Liver (tissue), 9 donors: Measurements from ENCODE around the gene TAAR5. TPM values are rescaled to one million over a fixed set of nuclear protein-coding genes. Genes with fewer than 3 reads are reported as not detected.

ENCODE experiments used
- DNase-seq: peaks from one replicate; pipeline ENCODE4 v3.0.0-alpha.2; 2017; ENCODE audit warnings: low spot score
- H3K27ac ChIP-seq, 2 donors: one replicate each; pipeline ENCODE4 v1.7.0; 2013; ENCODE audit warnings: inconsistent platforms in 2 of 2, low read length in 2 of 2, control low read depth in 1 of 2, low read depth in 1 of 2, mild to moderate bottlenecking in 1 of 2
- H3K27me3 ChIP-seq, 4 donors: one replicate each; pipeline versions ENCODE4 v1.6.1 to v1.7.0; 2013; ENCODE audit warnings: low read length in 3 of 4, inconsistent platforms in 1 of 4, mild to moderate bottlenecking in 1 of 4, moderate library complexity in 1 of 4; ENCODE audit not compliant: control insufficient read depth in 4 of 4, insufficient read depth in 4 of 4
- H3K36me3 ChIP-seq, 4 donors: one replicate each; pipeline versions ENCODE4 v1.6.1 to v1.7.0; 2013; ENCODE audit warnings: low read length in 3 of 4, mild to moderate bottlenecking in 3 of 4, low read depth in 1 of 4, moderate library complexity in 1 of 4; ENCODE audit not compliant: control insufficient read depth in 4 of 4, insufficient read depth in 3 of 4
- H3K4me1 ChIP-seq, 4 donors: one replicate each; pipeline versions ENCODE4 v1.6.1 to v1.7.0; 2013; ENCODE audit warnings: low read length in 3 of 4, mild to moderate bottlenecking in 3 of 4, moderate library complexity in 1 of 4; ENCODE audit not compliant: control insufficient read depth in 4 of 4, insufficient read depth in 4 of 4
- H3K4me3 ChIP-seq, 3 donors: one replicate each; pipeline versions ENCODE4 v1.6.1 to v1.7.0; 2013; ENCODE audit warnings: low read length in 3 of 3, control low read depth in 1 of 3, low read depth in 1 of 3, mild to moderate bottlenecking in 1 of 3
- H3K9ac ChIP-seq, 2 donors: one replicate each; pipeline ENCODE4 v1.7.0; 2013; ENCODE audit warnings: low read length in 2 of 2, mild to moderate bottlenecking in 2 of 2, moderate library complexity in 2 of 2, control low read depth in 1 of 2, low read depth in 1 of 2
- H3K9me3 ChIP-seq, 4 donors: one replicate each; pipeline versions ENCODE4 v1.6.1 to v1.7.0; 2013; ENCODE audit warnings: low read length in 3 of 4; ENCODE audit not compliant: control insufficient read depth in 4 of 4
- ATF3 ChIP-seq: IDR thresholded peaks from 2 replicates; pipeline ENCODE4 v1.6.1; 2016; ENCODE audit warnings: antibody characterized with exemption
- CTCF ChIP-seq: fragments of 150-350 bp; IDR thresholded peaks from 2 replicates; pipeline ENCODE4 v1.5.1; 2017; ENCODE audit warnings: improper control_type of control experiment, low read depth, low read length; ENCODE audit not compliant: missing input control
- EGR1 ChIP-seq, 2 donors: IDR thresholded peaks; 2 replicates each; pipeline ENCODE4 v1.6.1; 2016 to 2018; ENCODE audit warnings: antibody characterized with exemption in 2 of 2, low read depth in 2 of 2
- FOXA1 ChIP-seq: IDR thresholded peaks from 2 replicates; pipeline ENCODE4 v1.6.1; 2016; ENCODE audit warnings: antibody characterized with exemption
- FOXA2 ChIP-seq: IDR thresholded peaks from 2 replicates; pipeline ENCODE4 v1.6.1; 2016; ENCODE audit warnings: antibody characterized with exemption
- GABPA ChIP-seq, 2 donors: IDR thresholded peaks in 1 of 2; conservative IDR thresholded peaks in 1 of 2; 2 replicates each; pipeline ENCODE4 v1.6.1; 2016; ENCODE audit warnings: antibody characterized with exemption in 2 of 2, mild to moderate bottlenecking in 1 of 2, moderate library complexity in 1 of 2
- HNF4A ChIP-seq, 2 donors: conservative IDR thresholded peaks; 2 replicates each; pipeline ENCODE4 v1.6.1; 2016; ENCODE audit warnings: antibody characterized with exemption in 2 of 2, mild to moderate bottlenecking in 2 of 2
- HNF4G ChIP-seq: IDR thresholded peaks from 2 replicates; pipeline ENCODE4 v1.6.1; 2016; ENCODE audit warnings: antibody characterized with exemption
- JUND ChIP-seq, 2 donors: IDR thresholded peaks; 2 replicates each; pipeline ENCODE4 v1.6.1; 2016; ENCODE audit warnings: antibody characterized with exemption in 2 of 2
- MAX ChIP-seq: IDR thresholded peaks from 2 replicates; pipeline ENCODE4 v1.6.1; 2016; ENCODE audit warnings: antibody characterized with exemption
- NR2F2 ChIP-seq: IDR thresholded peaks from 2 replicates; pipeline ENCODE4 v1.6.1; 2016; ENCODE audit warnings: antibody characterized with exemption
- RAD21 ChIP-seq, 2 donors: IDR thresholded peaks; 2 replicates each; pipeline ENCODE4 v1.6.1; 2016; ENCODE audit warnings: antibody characterized with exemption in 2 of 2, mild to moderate bottlenecking in 2 of 2
- REST ChIP-seq: IDR thresholded peaks from 2 replicates; pipeline ENCODE4 v1.6.1; 2016; ENCODE audit warnings: antibody characterized with exemption, mild to moderate bottlenecking
- RXRA ChIP-seq, 2 donors: IDR thresholded peaks; 2 replicates each; pipeline ENCODE4 v1.6.1; 2017 to 2018; ENCODE audit warnings: antibody characterized with exemption in 2 of 2, mild to moderate bottlenecking in 1 of 2
- SP1 ChIP-seq: IDR thresholded peaks from 2 replicates; pipeline ENCODE4 v1.6.1; 2018; ENCODE audit warnings: antibody characterized with exemption, mild to moderate bottlenecking
- WGBS: extraction: QIAGEN DNeasy Blood & Tissue Kit; methylation state at CpG from one replicate; pipeline ENCODE4 v1.1.7; 2013; 5-methylcytosine and 5-hydroxymethylcytosine counted together
- polyA plus RNA-seq, 2 donors: library from polyadenylated mRNA; stranded (reverse) in 1 of 2; unstranded in 1 of 2; fragments of 200-250 nt in 1 of 2; fragments of >200 nt in 1 of 2; fragmentation: Nextera tagmentation in 1 of 2; extraction: Ambion mirVana in 1 of 2; gene quantifications; one replicate each; pipeline versions ENCODE4 v1.2.1 to v1.2.3, GENCODE V29; 2013 to 2015
- total RNA-seq, 2 donors: library from RNA; depleted of rRNA; stranded (reverse); fragments of >200 nt; gene quantifications; one replicate each; pipeline ENCODE4 v1.2.3, GENCODE V29; 2014
- donor health status: healthy.
- donor health status: healthy.
- donor health status: healthy.
- donor health status: healthy.
- donor health status: healthy.

TAAR5 gene
- total and polyA plus RNA-seq, 4 donors = not detected

- no peaks in the 10 kb centered on the region for H3K9me3 ChIP-seq
- no peaks in the 10 kb centered on the region for H3K4me1 ChIP-seq
- H3K36me3 ChIP-seq = no peaks in the 10 kb centered on the region
- no peak overlapping the region for H3K27ac ChIP-seq
- no peak overlapping the region for H3K9ac ChIP-seq
- DNase-seq = no peak
- TF ChIP-seq CTCF (no peak), GABPA (IDR thresholded peaks at IDR 0.05 in 1 of 2, conservative IDR thresholded peaks at IDR 0.05 in 1 of 2) (no peak), REST (no peak), FOXA1 (no peak), NR2F2 (no peak), HNF4A (conservative IDR thresholded peaks at IDR 0.05) (no peak), RAD21 (IDR thresholded peaks at IDR 0.05) (no peak), RXRA (IDR thresholded peaks at IDR 0.05) (no peak), HNF4G (no peak), SP1 (no peak), JUND (IDR thresholded peaks at IDR 0.05) (no peak), MAX (no peak)
- no peak overlapping the region for H3K4me3 ChIP-seq
- 59% methylated on average over 4 of the region's 4 CpGs for WGBS
- H3K27me3 ChIP-seq = peaks cover 0 to 5% (median 0%) of the 10 kb centered on the region in 4 donors
Measured at GRCh38 chr6:132569170-132569569, 20.4 kb downstream of the TAAR5 start.

- no peak for DNase-seq
- TF ChIP-seq FOXA2 (no peak), ATF3 (no peak)
- WGBS = 63% methylated on average over 6 of the region's 6 CpGs
- no peaks in the 10 kb centered on the region for H3K9me3 ChIP-seq
- H3K36me3 ChIP-seq = no peaks in the 10 kb centered on the region
- no peak overlapping the region for H3K27ac ChIP-seq
- no peak overlapping the region for H3K9ac ChIP-seq
- peaks cover 0 to 5% (median 0%) of the 10 kb centered on the region in 4 donors for H3K27me3 ChIP-seq
- H3K4me3 ChIP-seq = no peak overlapping the region
- H3K4me1 ChIP-seq = no peaks in the 10 kb centered on the region
Measured at GRCh38 chr6:132568611-132569010, 20.9 kb downstream of the TAAR5 start.

GRCh38 chr6:132567566-132567965, 22.0 kb downstream of the TAAR5 start:
- no peak overlapping the region for H3K9ac ChIP-seq
- H3K4me3 ChIP-seq = no peak overlapping the region
- no peaks in the 10 kb centered on the region for H3K4me1 ChIP-seq
- H3K27ac ChIP-seq = no peak overlapping the region
- TF ChIP-seq SP1 = no peak
- TF ChIP-seq RAD21 (IDR thresholded peaks at IDR 0.05) = no peak
- TF ChIP-seq GABPA (IDR thresholded peaks at IDR 0.05 in 1 of 2, conservative IDR thresholded peaks at IDR 0.05 in 1 of 2) = no peak
- no peak for TF ChIP-seq EGR1 (IDR thresholded peaks at IDR 0.05; ENCODE audit: low read depth in 2 of 2)
- TF ChIP-seq RXRA (IDR thresholded peaks at IDR 0.05) = no peak
- no peak for TF ChIP-seq MAX
- TF ChIP-seq JUND (IDR thresholded peaks at IDR 0.05) = no peak
- TF ChIP-seq HNF4A (conservative IDR thresholded peaks at IDR 0.05) = no peak
- no peak for TF ChIP-seq HNF4G
- no peak for TF ChIP-seq NR2F2
- TF ChIP-seq REST = no peak
- no peak for TF ChIP-seq FOXA2
- no peaks in the 10 kb centered on the region for H3K9me3 ChIP-seq
- DNase-seq = no peak
- no peaks in the 10 kb centered on the region for H3K36me3 ChIP-seq
- 87% methylated on average over 1 of the region's 1 CpG for WGBS
- H3K27me3 ChIP-seq = peaks cover 0 to 5% (median 0%) of the 10 kb centered on the region in 4 donors
